ENCODE results near the gene KATNB1.

Gene KATNB1

GRCh38 chr16:57735755-57736418, at the start of gene KATNB1:
TSS of gene KATNB1 (plus strand) at chr16:57735770. CDS start at chr16:57737244, 1,474 bp downstream.
- DNase-seq, result no peak

- no peak for DNase-seq
Observed at GRCh38 chr16:57686577-57686976, 49.0 kb upstream of the KATNB1 start.

- no peak for DNase-seq
Observed at GRCh38 chr16:57687363-57687929, 48.1 kb upstream of the KATNB1 start.

GRCh38 chr16:57688487-57688986, 47.0 kb upstream of the KATNB1 start:
- no peak for DNase-seq

GRCh38 chr16:57688987-57689761, 46.4 kb upstream of the KATNB1 start:
- no peak for DNase-seq

GRCh38 chr16:57689762-57690558, 45.6 kb upstream of the KATNB1 start:
- no peak for DNase-seq

GRCh38 chr16:57690782-57691471, 44.6 kb upstream of the KATNB1 start:
- no peak for DNase-seq

GRCh38 chr16:57692636-57693035, 42.9 kb upstream of the KATNB1 start:
- no peak for DNase-seq

- DNase-seq, result no peak
Observed at GRCh38 chr16:57693550-57693949, 42.0 kb upstream of the KATNB1 start.

- DNase-seq, result no peak
Observed at GRCh38 chr16:57694231-57694724, 41.3 kb upstream of the KATNB1 start.

GRCh38 chr16:57694725-57695679, 40.6 kb upstream of the KATNB1 start, which contains the start of gene DRC7:
TSS of gene DRC7 (plus strand) at chr16:57694806. CDS start at chr16:57697950, 3,144 bp downstream.
- DNase-seq, result no peak

GRCh38 chr16:57695680-57696069, 39.9 kb upstream of the KATNB1 start:
- no peak for DNase-seq

GRCh38 chr16:57696240-57696639, 39.3 kb upstream of the KATNB1 start:
- DNase-seq, result no peak

- no peak for DNase-seq
Observed at GRCh38 chr16:57697896-57698537, 37.6 kb upstream of the KATNB1 start.

- DNase-seq, result no peak
Observed at GRCh38 chr16:57698812-57699405, 36.7 kb upstream of the KATNB1 start.

GRCh38 chr16:57699481-57699880, 36.1 kb upstream of the KATNB1 start:
- DNase-seq, result no peak

- DNase-seq, result no peak
Observed at GRCh38 chr16:57699899-57700298, 35.7 kb upstream of the KATNB1 start.

- no peak for DNase-seq
Observed at GRCh38 chr16:57700781-57701551, 34.6 kb upstream of the KATNB1 start.

GRCh38 chr16:57701759-57702371, 33.7 kb upstream of the KATNB1 start:
- DNase-seq, result no peak
